ENCODE measurements around the gene NUDT6. TPM values are rescaled to one million over a fixed set of nuclear protein-coding genes. Genes with fewer than 3 reads are reported as not detected.
"Not testable (repeated sequence)": the region's sequence is repeated elsewhere in the genome, so short reads cannot be mapped to it uniquely, and the experiment has no call there.

Gene NUDT6
- total RNA-seq, 1 experiment from 2014 or later: 9.0 TPM

DNA sequence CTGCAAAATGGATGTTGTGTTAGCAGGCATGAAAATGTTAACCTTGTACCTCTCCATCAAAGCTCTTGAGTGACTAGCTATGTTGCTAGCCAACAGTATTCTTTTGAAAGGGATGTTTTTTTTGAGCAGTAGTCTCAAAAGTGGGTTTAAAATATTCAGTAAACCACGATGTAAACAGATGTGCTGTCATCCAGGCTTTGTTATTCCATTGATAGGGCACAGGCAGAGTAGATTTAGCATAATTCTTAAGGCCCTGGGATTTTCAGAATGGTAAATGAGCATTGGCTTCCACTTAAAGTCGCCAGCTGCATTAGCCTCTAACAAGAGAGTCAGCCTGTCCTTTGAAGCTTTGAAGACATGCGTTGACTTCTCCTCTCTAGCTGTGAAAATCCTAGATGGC, 77.3 kb downstream of the NUDT6 start:
- DNase-seq (ENCODE audit: low read depth, low spot score): no peak
- Histone ChIP-seq H3K9me2 (ENCODE audit: insufficient read depth) (no peaks in the 10 kb centered on the region), H3K79me2 (ENCODE audit: insufficient read depth, low read length) (no peaks in the 10 kb centered on the region), H3K4me2 (ENCODE audit: low read length) (no peak overlapping the region), H3K4me3 (replicated peaks in 1 of 2; ENCODE audit: low read depth in 1 of 2, low read length in 2 of 2) (no peak overlapping the region), H4K20me1 (ENCODE audit: insufficient read depth) (no peaks in the 10 kb centered on the region), H3K36me3 (ENCODE audit: control insufficient read depth in 1 of 2, insufficient read depth in 2 of 2, low read length in 2 of 2) (no peaks in the 10 kb centered on the region), H3K27me3 (ENCODE audit: insufficient read depth, low read length) (no peaks in the 10 kb centered on the region), H3K27ac (ENCODE audit: low read depth, low read length) (no peak overlapping the region), H3K9me3 (ENCODE audit: control insufficient read depth in 1 of 2, insufficient read depth in 1 of 2, low read depth in 1 of 2, low read length in 2 of 2) (no peaks in the 10 kb centered on the region), H2AFZ (ENCODE audit: low read depth, low read length, poor library complexity, severe bottlenecking) (no peak overlapping the region), H3K4me1 (ENCODE audit: control insufficient read depth in 1 of 2, insufficient read depth in 2 of 2, low read length in 2 of 2) (peaks cover 7 to 14% of the 10 kb centered on the region in 2 experiments), H3K9ac (ENCODE audit: low read length) (no peak overlapping the region)
- intact Hi-C loops (cut with micrococcal nuclease): no loop called here
- ChIA-PET POLR2A (no interaction called here), CTCF (no interaction called here), RAD21 (ENCODE audit: low non-redundant PET in 1 of 2, low total read pairs in 2 of 2, uncharacterized antibody in 2 of 2, unreplicated experiment in 2 of 2) (no interaction called here)
- no peak for ATAC-seq
- no TSS peak for BruUV-seq (replicated peaks)
- TF ChIP-seq POLR2AphosphoS5 (IDR thresholded peaks at IDR 0.05; ENCODE audit: low read depth, low read length): no peak

DNA sequence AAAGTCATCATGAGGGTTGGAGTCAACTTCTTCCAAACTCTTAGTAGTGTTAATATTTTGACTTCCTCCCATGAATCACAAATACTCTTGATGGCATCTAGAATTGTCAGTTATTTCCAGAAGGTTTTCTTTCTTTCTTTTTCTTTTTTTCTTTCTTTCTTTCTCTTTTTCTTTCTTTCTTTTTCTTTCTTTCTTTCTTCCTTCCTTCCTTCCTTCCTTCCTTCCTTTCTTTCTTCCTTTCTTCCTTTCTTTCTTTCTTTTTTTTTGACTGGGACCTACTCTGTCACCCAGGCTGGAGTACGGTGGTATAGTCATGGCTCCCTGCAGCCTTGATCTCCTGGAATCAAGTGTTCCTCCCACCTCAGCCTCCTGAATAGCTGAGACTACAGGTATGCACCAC, 78.0 kb downstream of the NUDT6 start:
- DNase-seq (ENCODE audit: low read depth, low spot score); CTCF ChIA-PET; H3K36me3 ChIP-seq (ENCODE audit: control insufficient read depth in 1 of 2, insufficient read depth in 2 of 2, low read length in 2 of 2); POLR2A ChIA-PET; BruUV-seq (replicated peaks); intact Hi-C loops (cut with micrococcal nuclease); H2AFZ ChIP-seq (ENCODE audit: low read depth, low read length, poor library complexity, severe bottlenecking); H3K9ac ChIP-seq (ENCODE audit: low read length); RAD21 ChIA-PET (ENCODE audit: low non-redundant PET in 1 of 2, low total read pairs in 2 of 2, uncharacterized antibody in 2 of 2, unreplicated experiment in 2 of 2); H3K9me2 ChIP-seq (ENCODE audit: insufficient read depth); H3K4me3 ChIP-seq (replicated peaks in 1 of 2; ENCODE audit: low read depth in 1 of 2, low read length in 2 of 2); H4K20me1 ChIP-seq (ENCODE audit: insufficient read depth); ATAC-seq; H3K27ac ChIP-seq (ENCODE audit: low read depth, low read length); H3K4me2 ChIP-seq (ENCODE audit: low read length); H3K9me3 ChIP-seq (ENCODE audit: control insufficient read depth in 1 of 2, insufficient read depth in 1 of 2, low read depth in 1 of 2, low read length in 2 of 2); H3K27me3 ChIP-seq (ENCODE audit: insufficient read depth, low read length); H3K79me2 ChIP-seq (ENCODE audit: insufficient read depth, low read length): not testable (repeated sequence)
- peaks cover 7 to 14% of the 10 kb centered on the region in 2 experiments for H3K4me1 ChIP-seq (ENCODE audit: control insufficient read depth in 1 of 2, insufficient read depth in 2 of 2, low read length in 2 of 2)

DNA sequence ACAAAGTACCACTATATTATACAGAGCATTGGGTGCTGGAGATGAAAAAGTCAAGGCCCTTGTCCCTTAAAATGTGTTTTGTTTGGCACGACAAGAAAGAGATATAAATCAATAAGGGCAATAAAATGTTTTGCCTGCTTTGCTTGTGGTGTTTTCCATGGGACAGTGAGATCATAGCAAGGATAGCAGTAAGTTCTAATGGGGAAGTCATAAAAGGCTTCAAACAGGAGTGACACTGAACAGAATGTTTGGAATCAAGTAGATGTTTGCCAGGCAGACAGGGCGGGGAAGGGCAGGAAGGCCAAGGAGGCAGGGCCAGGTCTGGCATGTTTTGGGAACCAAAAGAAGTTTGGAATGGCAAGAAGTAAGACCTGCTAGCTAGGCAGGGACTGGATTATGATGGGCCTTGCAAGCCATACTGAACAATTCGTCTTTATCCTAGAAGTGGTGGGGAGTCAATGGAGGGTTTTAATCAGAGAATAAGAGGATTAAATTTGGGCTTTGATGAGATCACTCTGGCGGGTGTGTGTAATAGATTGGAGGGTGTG, 79.3 kb downstream of the NUDT6 start:
- ATAC-seq (peak; percentile 88), DNase-seq (ENCODE audit: low read depth, low spot score) (no peak)
- peaks cover 7 to 14% of the 10 kb centered on the region in 2 experiments for H3K4me1 ChIP-seq (ENCODE audit: control insufficient read depth in 1 of 2, insufficient read depth in 2 of 2, low read length in 2 of 2)
- POLR2A ChIA-PET: no interaction called here
- H3K27ac ChIP-seq (ENCODE audit: low read depth, low read length): no peak overlapping the region
- RAD21 ChIA-PET (ENCODE audit: low non-redundant PET in 1 of 2, low total read pairs in 2 of 2, uncharacterized antibody in 2 of 2, unreplicated experiment in 2 of 2): no interaction called here
- H2AFZ ChIP-seq (ENCODE audit: low read depth, low read length, poor library complexity, severe bottlenecking): no peak overlapping the region
- no peaks in the 10 kb centered on the region for H3K9me2 ChIP-seq (ENCODE audit: insufficient read depth)
- H3K79me2 ChIP-seq (ENCODE audit: insufficient read depth, low read length): no peaks in the 10 kb centered on the region
- no TSS peak for BruUV-seq (replicated peaks)
- H3K36me3 ChIP-seq (ENCODE audit: control insufficient read depth in 1 of 2, insufficient read depth in 2 of 2, low read length in 2 of 2): no peaks in the 10 kb centered on the region
- H3K4me2 ChIP-seq (ENCODE audit: low read length): peak overlapping the region; percentile 34
- H3K9me3 ChIP-seq (ENCODE audit: control insufficient read depth in 1 of 2, insufficient read depth in 1 of 2, low read depth in 1 of 2, low read length in 2 of 2): no peaks in the 10 kb centered on the region
- no peaks in the 10 kb centered on the region for H4K20me1 ChIP-seq (ENCODE audit: insufficient read depth)
- intact Hi-C loops (cut with micrococcal nuclease): no loop called here
- no peak overlapping the region for H3K9ac ChIP-seq (ENCODE audit: low read length)
- no peak overlapping the region for H3K4me3 ChIP-seq (replicated peaks in 1 of 2; ENCODE audit: low read depth in 1 of 2, low read length in 2 of 2)
- CTCF ChIA-PET: no interaction called here
- no peaks in the 10 kb centered on the region for H3K27me3 ChIP-seq (ENCODE audit: insufficient read depth, low read length)
- TF ChIP-seq SRF (IDR thresholded peaks at IDR 0.05; ENCODE audit: low read depth) (no peak), SP1 (IDR thresholded peaks at IDR 0.05; ENCODE audit: low read depth) (peak; percentile 49), JUND (IDR thresholded peaks at IDR 0.05) (peak; percentile 37; the same call in 1 of the 2 replicates), CEBPB (IDR thresholded peaks at IDR 0.05; ENCODE audit: low read depth) (0 out of 2 replicates have a peak, but pooled peaks have one; percentile 18), SIN3A (IDR thresholded peaks at IDR 0.05; ENCODE audit: low read depth) (peak; percentile 50; the same call in 1 of the 2 replicates), CBX3 (IDR thresholded peaks at IDR 0.05; ENCODE audit: low read depth) (0 out of 2 replicates have a peak, but pooled peaks have one; percentile 22), TCF7L2 (IDR thresholded peaks at IDR 0.05; ENCODE audit: borderline replicate concordance, extremely low read depth, insufficient read depth, insufficient read length) (peak; percentile 85)
- TF ChIP-seq, protein P1, sequence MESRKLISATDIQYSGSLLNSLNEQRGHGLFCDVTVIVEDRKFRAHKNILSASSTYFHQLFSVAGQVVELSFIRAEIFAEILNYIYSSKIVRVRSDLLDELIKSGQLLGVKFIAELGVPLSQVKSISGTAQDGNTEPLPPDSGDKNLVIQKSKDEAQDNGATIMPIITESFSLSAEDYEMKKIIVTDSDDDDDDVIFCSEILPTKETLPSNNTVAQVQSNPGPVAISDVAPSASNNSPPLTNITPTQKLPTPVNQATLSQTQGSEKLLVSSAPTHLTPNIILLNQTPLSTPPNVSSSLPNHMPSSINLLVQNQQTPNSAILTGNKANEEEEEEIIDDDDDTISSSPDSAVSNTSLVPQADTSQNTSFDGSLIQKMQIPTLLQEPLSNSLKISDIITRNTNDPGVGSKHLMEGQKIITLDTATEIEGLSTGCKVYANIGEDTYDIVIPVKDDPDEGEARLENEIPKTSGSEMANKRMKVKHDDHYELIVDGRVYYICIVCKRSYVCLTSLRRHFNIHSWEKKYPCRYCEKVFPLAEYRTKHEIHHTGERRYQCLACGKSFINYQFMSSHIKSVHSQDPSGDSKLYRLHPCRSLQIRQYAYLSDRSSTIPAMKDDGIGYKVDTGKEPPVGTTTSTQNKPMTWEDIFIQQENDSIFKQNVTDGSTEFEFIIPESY (IDR thresholded peaks at IDR 0.05; ENCODE audit: extremely low read depth, insufficient replicate concordance, low read length): no peak
- TF ChIP-seq, protein P2, sequence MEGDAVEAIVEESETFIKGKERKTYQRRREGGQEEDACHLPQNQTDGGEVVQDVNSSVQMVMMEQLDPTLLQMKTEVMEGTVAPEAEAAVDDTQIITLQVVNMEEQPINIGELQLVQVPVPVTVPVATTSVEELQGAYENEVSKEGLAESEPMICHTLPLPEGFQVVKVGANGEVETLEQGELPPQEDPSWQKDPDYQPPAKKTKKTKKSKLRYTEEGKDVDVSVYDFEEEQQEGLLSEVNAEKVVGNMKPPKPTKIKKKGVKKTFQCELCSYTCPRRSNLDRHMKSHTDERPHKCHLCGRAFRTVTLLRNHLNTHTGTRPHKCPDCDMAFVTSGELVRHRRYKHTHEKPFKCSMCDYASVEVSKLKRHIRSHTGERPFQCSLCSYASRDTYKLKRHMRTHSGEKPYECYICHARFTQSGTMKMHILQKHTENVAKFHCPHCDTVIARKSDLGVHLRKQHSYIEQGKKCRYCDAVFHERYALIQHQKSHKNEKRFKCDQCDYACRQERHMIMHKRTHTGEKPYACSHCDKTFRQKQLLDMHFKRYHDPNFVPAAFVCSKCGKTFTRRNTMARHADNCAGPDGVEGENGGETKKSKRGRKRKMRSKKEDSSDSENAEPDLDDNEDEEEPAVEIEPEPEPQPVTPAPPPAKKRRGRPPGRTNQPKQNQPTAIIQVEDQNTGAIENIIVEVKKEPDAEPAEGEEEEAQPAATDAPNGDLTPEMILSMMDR (IDR thresholded peaks at IDR 0.05 in 2 of 3, conservative IDR thresholded peaks at IDR 0.05 in 1 of 3; ENCODE audit: borderline replicate concordance in 1 of 3, insufficient read depth in 1 of 3, low read depth in 2 of 3, low read length in 2 of 3): no peak
